ENCODE measurements around the gene CADM2.

- TF ChIP-seq CTCF (tag by site-specific recombination; IDR thresholded peaks at IDR 0.05): no peak
- TF ChIP-seq ZBTB20 (tag by site-specific recombination; IDR thresholded peaks at IDR 0.05): no peak
- TF ChIP-seq, protein P1, sequence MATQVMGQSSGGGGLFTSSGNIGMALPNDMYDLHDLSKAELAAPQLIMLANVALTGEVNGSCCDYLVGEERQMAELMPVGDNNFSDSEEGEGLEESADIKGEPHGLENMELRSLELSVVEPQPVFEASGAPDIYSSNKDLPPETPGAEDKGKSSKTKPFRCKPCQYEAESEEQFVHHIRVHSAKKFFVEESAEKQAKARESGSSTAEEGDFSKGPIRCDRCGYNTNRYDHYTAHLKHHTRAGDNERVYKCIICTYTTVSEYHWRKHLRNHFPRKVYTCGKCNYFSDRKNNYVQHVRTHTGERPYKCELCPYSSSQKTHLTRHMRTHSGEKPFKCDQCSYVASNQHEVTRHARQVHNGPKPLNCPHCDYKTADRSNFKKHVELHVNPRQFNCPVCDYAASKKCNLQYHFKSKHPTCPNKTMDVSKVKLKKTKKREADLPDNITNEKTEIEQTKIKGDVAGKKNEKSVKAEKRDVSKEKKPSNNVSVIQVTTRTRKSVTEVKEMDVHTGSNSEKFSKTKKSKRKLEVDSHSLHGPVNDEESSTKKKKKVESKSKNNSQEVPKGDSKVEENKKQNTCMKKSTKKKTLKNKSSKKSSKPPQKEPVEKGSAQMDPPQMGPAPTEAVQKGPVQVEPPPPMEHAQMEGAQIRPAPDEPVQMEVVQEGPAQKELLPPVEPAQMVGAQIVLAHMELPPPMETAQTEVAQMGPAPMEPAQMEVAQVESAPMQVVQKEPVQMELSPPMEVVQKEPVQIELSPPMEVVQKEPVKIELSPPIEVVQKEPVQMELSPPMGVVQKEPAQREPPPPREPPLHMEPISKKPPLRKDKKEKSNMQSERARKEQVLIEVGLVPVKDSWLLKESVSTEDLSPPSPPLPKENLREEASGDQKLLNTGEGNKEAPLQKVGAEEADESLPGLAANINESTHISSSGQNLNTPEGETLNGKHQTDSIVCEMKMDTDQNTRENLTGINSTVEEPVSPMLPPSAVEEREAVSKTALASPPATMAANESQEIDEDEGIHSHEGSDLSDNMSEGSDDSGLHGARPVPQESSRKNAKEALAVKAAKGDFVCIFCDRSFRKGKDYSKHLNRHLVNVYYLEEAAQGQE (tag by site-specific recombination; IDR thresholded peaks at IDR 0.05): no peak
- no peak for TF ChIP-seq ZNF148 (tag by site-specific recombination; IDR thresholded peaks at IDR 0.05; ENCODE audit: borderline replicate concordance)
- TF ChIP-seq, protein P2, sequence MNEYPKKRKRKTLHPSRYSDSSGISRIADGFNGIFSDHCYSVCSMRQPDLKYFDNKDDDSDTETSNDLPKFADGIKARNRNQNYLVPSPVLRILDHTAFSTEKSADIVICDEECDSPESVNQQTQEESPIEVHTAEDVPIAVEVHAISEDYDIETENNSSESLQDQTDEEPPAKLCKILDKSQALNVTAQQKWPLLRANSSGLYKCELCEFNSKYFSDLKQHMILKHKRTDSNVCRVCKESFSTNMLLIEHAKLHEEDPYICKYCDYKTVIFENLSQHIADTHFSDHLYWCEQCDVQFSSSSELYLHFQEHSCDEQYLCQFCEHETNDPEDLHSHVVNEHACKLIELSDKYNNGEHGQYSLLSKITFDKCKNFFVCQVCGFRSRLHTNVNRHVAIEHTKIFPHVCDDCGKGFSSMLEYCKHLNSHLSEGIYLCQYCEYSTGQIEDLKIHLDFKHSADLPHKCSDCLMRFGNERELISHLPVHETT (tag by site-specific recombination; IDR thresholded peaks at IDR 0.05): no peak
- no peak for TF ChIP-seq ZNF510 (tag by site-specific recombination; IDR thresholded peaks at IDR 0.05; ENCODE audit: insufficient replicate concordance)
- TF ChIP-seq ELK4 (IDR thresholded peaks at IDR 0.05; ENCODE audit: borderline replicate concordance, low read depth, low read length): no peak
Observed at GRCh38 chr3:85433319-85433718, 474.5 kb downstream of the CADM2 start.
